Astrocyte (in vitro differentiated cells and primary cell): ENCODE results near the gene CHRNA5. TPM values are rescaled to one million over a fixed set of nuclear protein-coding genes. Genes with fewer than 3 reads are reported as not detected.

Experiments used
- DNase-seq: peaks from one replicate; pipeline ENCODE4 v3.0.0-alpha.2; 2010; ENCODE audit warnings: low read depth
- FAIRE-seq: peaks from 2 replicates; lab custom pipeline; 2011; peaks lifted over from hg19 to GRCh38; lab: Jason Lieb, UNC
- H2AFZ ChIP-seq: 2 replicates; pipeline ENCODE4 v1.6.0; 2012; ENCODE audit warnings: low read depth, low read length, inconsistent platforms
- H3K27ac ChIP-seq: 2 replicates; pipeline ENCODE4 v1.5.1; 2011; ENCODE audit warnings: low read depth, low read length, inconsistent platforms
- H3K27me3 ChIP-seq: 2 replicates; pipeline ENCODE4 v1.6.0; 2011; ENCODE audit warnings: low read length, inconsistent platforms; ENCODE audit not compliant: insufficient read depth
- H3K36me3 ChIP-seq: 2 replicates; pipeline ENCODE4 v1.5.1; 2011; ENCODE audit warnings: low read length, inconsistent platforms; ENCODE audit not compliant: insufficient read depth
- H3K4me1 ChIP-seq: 2 replicates; pipeline ENCODE4 v1.5.1; 2011; ENCODE audit warnings: low read length, inconsistent platforms; ENCODE audit not compliant: insufficient read depth
- H3K4me2 ChIP-seq: 2 replicates; pipeline ENCODE4 v1.6.0; 2012; ENCODE audit warnings: low read length, inconsistent platforms
- H3K4me3 ChIP-seq: 2 replicates; pipeline ENCODE4 v1.5.1; 2011; ENCODE audit warnings: low read depth, mild to moderate bottlenecking, low read length, inconsistent platforms; ENCODE audit not compliant: insufficient read depth
- H3K79me2 ChIP-seq: 2 replicates; pipeline ENCODE4 v1.6.0; 2012; ENCODE audit warnings: mild to moderate bottlenecking, low read length, inconsistent platforms; ENCODE audit not compliant: insufficient read depth
- H3K9ac ChIP-seq: 2 replicates; pipeline ENCODE4 v1.6.0; 2012; ENCODE audit warnings: mild to moderate bottlenecking, low read length, inconsistent platforms
- H3K9me3 ChIP-seq: 2 replicates; pipeline ENCODE4 v1.5.1; 2012; ENCODE audit warnings: low read depth, mild to moderate bottlenecking, low read length, inconsistent platforms; ENCODE audit not compliant: insufficient read depth
- H4K20me1 ChIP-seq: 2 replicates; pipeline ENCODE4 v1.6.0; 2012; ENCODE audit warnings: low read length, inconsistent platforms; ENCODE audit not compliant: insufficient read depth
- H3K27ac Mint-ChIP-seq: one replicate; pipeline ENCODE4 v1.8.0; 2021; ENCODE audit warnings: mild to moderate bottlenecking, mixed read lengths; ENCODE audit not compliant: unreplicated experiment
- H3K27me3 Mint-ChIP-seq: one replicate; pipeline ENCODE4 v1.8.0; 2021; ENCODE audit warnings: low read depth, mixed read lengths; ENCODE audit not compliant: unreplicated experiment
- H3K36me3 Mint-ChIP-seq: one replicate; pipeline ENCODE4 v1.8.0; 2021; ENCODE audit warnings: low read depth, mixed read lengths; ENCODE audit not compliant: unreplicated experiment
- H3K4me1 Mint-ChIP-seq: one replicate; pipeline ENCODE4 v1.8.0; 2021; ENCODE audit warnings: low read depth, mixed read lengths; ENCODE audit not compliant: unreplicated experiment
- H3K4me3 Mint-ChIP-seq: one replicate; pipeline ENCODE4 v1.8.0; 2021; ENCODE audit warnings: mild to moderate bottlenecking, moderate library complexity, mixed read lengths; ENCODE audit not compliant: unreplicated experiment
- H3K9me3 Mint-ChIP-seq: one replicate; pipeline ENCODE4 v1.8.0; 2021; ENCODE audit warnings: mild to moderate bottlenecking, mixed read lengths; ENCODE audit not compliant: unreplicated experiment
- CTCF ChIP-seq: IDR thresholded peaks from 2 replicates; pipeline ENCODE4 v1.5.1; 2011; ENCODE audit warnings: low read depth, mild to moderate bottlenecking, inconsistent platforms, low read length, moderate library complexity; ENCODE audit not compliant: insufficient read depth
- EZH2 ChIP-seq: IDR thresholded peaks from 2 replicates; pipeline ENCODE4 v1.6.1; 2012; ENCODE audit warnings: mild to moderate bottlenecking, low read length, inconsistent platforms; ENCODE audit not compliant: insufficient read depth
- total RNA-seq: library from RNA; stranded (reverse); gene quantifications from 2 replicates; pipeline ENCODE4 v1.2.1, GENCODE V29; 2021

The CHRNA5 gene
- total RNA-seq, 1 donor from 2014 or later, result 2.5 TPM

DNA sequence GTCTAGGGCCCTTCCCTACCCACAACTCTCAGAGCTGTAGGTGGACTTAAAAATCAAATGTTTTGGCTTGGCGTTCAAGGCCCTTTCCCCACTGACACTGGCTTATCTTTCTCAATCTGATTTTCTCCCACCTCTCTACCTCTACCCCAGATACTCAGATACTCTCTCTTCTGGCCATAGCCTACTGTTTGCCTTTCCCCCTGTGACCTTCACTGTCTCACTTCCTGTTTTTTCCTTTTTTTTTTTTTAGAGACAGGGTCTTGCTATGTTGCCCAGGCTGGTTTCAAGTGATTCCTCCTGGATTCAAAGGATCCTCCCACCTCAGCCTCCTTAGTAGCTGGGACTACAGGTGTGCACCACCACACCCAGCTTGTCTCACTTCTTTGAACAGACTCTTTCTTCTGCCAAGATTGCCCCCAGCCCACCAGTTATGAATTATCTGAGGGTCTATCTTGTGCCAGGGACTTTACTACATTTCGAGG lies 71.1 kb downstream of the CHRNA5 start:
- Histone ChIP-seq H3K79me2 (no peaks in the 10 kb centered on the region), H2AFZ (no peak overlapping the region), H3K27me3 (peaks cover 3% of the 10 kb centered on the region), H3K36me3 (no peaks in the 10 kb centered on the region), H3K4me1 (peaks cover 7% of the 10 kb centered on the region), H4K20me1 (no peaks in the 10 kb centered on the region), H3K27ac (no peak overlapping the region), H3K9ac (no peak overlapping the region), H3K4me2 (no peak overlapping the region), H3K4me3 (no peak overlapping the region), H3K9me3 (peaks cover 6% of the 10 kb centered on the region)
- no peak for FAIRE-seq
- H3K9me3 Mint-ChIP-seq, result peaks cover 10% of the 10 kb centered on the region
- no peak overlapping the region for H3K27ac Mint-ChIP-seq
- no peak for DNase-seq
- no peaks in the 10 kb centered on the region for H3K4me1 Mint-ChIP-seq
- H3K27me3 Mint-ChIP-seq, result peaks cover 51% of the 10 kb centered on the region
- no peak overlapping the region for H3K4me3 Mint-ChIP-seq
- H3K36me3 Mint-ChIP-seq, result no peaks in the 10 kb centered on the region
- no peak for TF ChIP-seq CTCF
- TF ChIP-seq EZH2, result no peak

- Histone ChIP-seq H3K9ac (no peak overlapping the region), H3K79me2 (no peaks in the 10 kb centered on the region), H3K9me3 (peaks cover 6% of the 10 kb centered on the region), H2AFZ (no peak overlapping the region), H3K27me3 (peaks cover 3% of the 10 kb centered on the region), H3K27ac (no peak overlapping the region), H3K4me2 (no peak overlapping the region), H4K20me1 (no peaks in the 10 kb centered on the region), H3K36me3 (no peaks in the 10 kb centered on the region), H3K4me3 (no peak overlapping the region), H3K4me1 (peaks cover 7% of the 10 kb centered on the region)
- Mint-ChIP-seq H3K36me3 (no peaks in the 10 kb centered on the region), H3K27ac (no peak overlapping the region), H3K4me1 (no peaks in the 10 kb centered on the region), H3K4me3 (no peak overlapping the region), H3K27me3 (peaks cover 53% of the 10 kb centered on the region), H3K9me3 (peaks cover 5% of the 10 kb centered on the region)
- TF ChIP-seq EZH2 (no peak), CTCF (no peak)
- FAIRE-seq (no peak), DNase-seq (no peak)
Observed at GRCh38 chr15:78637776-78638435, 72.6 kb downstream of the CHRNA5 start.

DNA sequence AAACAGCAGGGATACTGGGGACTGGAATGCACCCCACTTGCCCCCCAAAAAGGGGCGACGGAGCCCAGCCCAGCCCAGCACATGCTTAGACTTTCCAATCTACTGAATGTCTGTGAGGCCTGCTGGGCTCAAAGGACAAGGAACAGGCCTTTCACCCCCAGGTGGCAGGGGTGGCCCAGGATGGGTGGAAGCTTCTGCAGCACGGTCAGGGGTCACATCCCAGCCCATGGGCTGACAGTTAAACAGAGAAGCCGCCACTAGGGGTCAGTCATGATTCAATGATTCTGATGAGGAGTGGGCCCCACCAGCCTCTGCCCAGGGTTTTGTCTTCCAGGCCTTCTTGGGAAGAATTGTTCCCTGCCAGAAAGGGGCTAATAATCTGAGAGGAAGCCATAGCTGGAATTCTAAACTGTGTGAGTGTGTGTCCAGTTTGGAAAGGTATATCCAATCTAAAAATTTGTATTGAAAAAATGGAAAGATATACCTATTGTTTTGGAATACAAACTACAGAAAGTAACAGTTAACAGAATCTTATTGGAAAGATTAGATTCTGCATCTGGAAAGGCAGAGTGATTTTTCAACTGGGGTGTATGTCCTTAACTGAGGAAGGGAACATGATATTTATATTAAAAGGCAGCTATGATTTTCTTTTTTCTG lies 73.5 kb downstream of the CHRNA5 start:
- Histone ChIP-seq H2AFZ (no peak overlapping the region), H3K9ac (no peak overlapping the region), H3K4me1 (peaks cover 7% of the 10 kb centered on the region), H3K4me2 (no peak overlapping the region), H4K20me1 (no peaks in the 10 kb centered on the region), H3K27me3 (peaks cover 3% of the 10 kb centered on the region), H3K79me2 (no peaks in the 10 kb centered on the region), H3K4me3 (no peak overlapping the region), H3K9me3 (no peaks in the 10 kb centered on the region), H3K27ac (no peak overlapping the region), H3K36me3 (no peaks in the 10 kb centered on the region)
- peak; percentile 45 for TF ChIP-seq CTCF
- no peak for TF ChIP-seq EZH2
- no peak overlapping the region for H3K4me3 Mint-ChIP-seq
- H3K9me3 Mint-ChIP-seq, result no peaks in the 10 kb centered on the region
- H3K27me3 Mint-ChIP-seq, result peaks cover 50% of the 10 kb centered on the region
- DNase-seq (no peak), FAIRE-seq (no peak)
- no peak overlapping the region for H3K27ac Mint-ChIP-seq
- no peaks in the 10 kb centered on the region for H3K36me3 Mint-ChIP-seq
- no peaks in the 10 kb centered on the region for H3K4me1 Mint-ChIP-seq
